Stimulated activated effector memory CD8-positive, alpha-beta T cell treated with anti-CD3 and anti-CD28 coated beads, Interleukin-12 subunit alpha, Interleukin-12 subunit beta, amount 100 ng/mL, for 72 hours (primary cell): ENCODE measurements around the gene CSF1R.

Experiments
- ATAC-seq: fragments of 150-1000 bp; cut with Tn5 transposase; 2 replicates; pipeline ENCODE4 v1.10.0; 2021
- DNase-seq, 2 donors: peaks; one replicate each; pipeline ENCODE4 v3.0.0; 2021 to 2022; ENCODE audit warnings: low spot score in 2 of 2
- H3K27ac Mint-ChIP-seq: one replicate; pipeline ENCODE4 v1.8.0; 2022; ENCODE audit warnings: mild to moderate bottlenecking, mixed read lengths
- H3K36me3 Mint-ChIP-seq: one replicate; pipeline ENCODE4 v1.8.0; 2022; ENCODE audit warnings: mild to moderate bottlenecking, mixed read lengths
- H3K4me1 Mint-ChIP-seq: one replicate; pipeline ENCODE4 v1.8.0; 2022; ENCODE audit warnings: mixed read lengths
- H3K4me3 Mint-ChIP-seq: one replicate; pipeline ENCODE4 v1.8.0; 2022; ENCODE audit warnings: mild to moderate bottlenecking, mixed read lengths
- H3K9me3 Mint-ChIP-seq: one replicate; pipeline ENCODE4 v1.8.0; 2022; ENCODE audit warnings: mixed read lengths

CSF1R gene

GRCh38 chr5:150113047-150113744 is 26.8 kb upstream of the CSF1R start:
- Mint-ChIP-seq H3K4me1 (no peaks in the 10 kb centered on the region), H3K27ac (no peak overlapping the region), H3K9me3 (no peaks in the 10 kb centered on the region), H3K4me3 (no peak overlapping the region), H3K36me3 (no peaks in the 10 kb centered on the region)
- DNase-seq (no peak), ATAC-seq (no peak)

- no peaks in the 10 kb centered on the region for H3K4me1 Mint-ChIP-seq
- H3K27ac Mint-ChIP-seq, result no peak overlapping the region
- no peak for ATAC-seq
- H3K9me3 Mint-ChIP-seq, result no peaks in the 10 kb centered on the region
- H3K4me3 Mint-ChIP-seq, result no peak overlapping the region
- no peaks in the 10 kb centered on the region for H3K36me3 Mint-ChIP-seq
- no peak for DNase-seq
Observed at GRCh38 chr5:150112201-150113046, 26.1 kb upstream of the CSF1R start.

GRCh38 chr5:150111122-150111521 is 24.8 kb upstream of the CSF1R start:
- peak in 1 of 2 donors; percentile 20 for DNase-seq
- ATAC-seq, result no peak
- H3K4me1 Mint-ChIP-seq, result no peaks in the 10 kb centered on the region
- no peaks in the 10 kb centered on the region for H3K36me3 Mint-ChIP-seq
- H3K9me3 Mint-ChIP-seq, result no peaks in the 10 kb centered on the region
- H3K27ac Mint-ChIP-seq, result no peak overlapping the region
- no peak overlapping the region for H3K4me3 Mint-ChIP-seq

- no peak overlapping the region for H3K27ac Mint-ChIP-seq
- H3K4me3 Mint-ChIP-seq, result no peak overlapping the region
- DNase-seq (peak in 1 of 2 donors; percentile 20), ATAC-seq (no peak)
- no peaks in the 10 kb centered on the region for H3K4me1 Mint-ChIP-seq
- no peaks in the 10 kb centered on the region for H3K36me3 Mint-ChIP-seq
- H3K9me3 Mint-ChIP-seq, result no peaks in the 10 kb centered on the region
Observed at GRCh38 chr5:150109921-150110320, 23.6 kb upstream of the CSF1R start.

- DNase-seq, result peak in 1 of 2 donors; percentile 36
- ATAC-seq, result no peak
- Mint-ChIP-seq H3K27ac (no peak overlapping the region), H3K9me3 (no peaks in the 10 kb centered on the region), H3K36me3 (no peaks in the 10 kb centered on the region), H3K4me3 (no peak overlapping the region), H3K4me1 (no peaks in the 10 kb centered on the region)
Observed at GRCh38 chr5:150108711-150109514, 22.6 kb upstream of the CSF1R start.

- no peaks in the 10 kb centered on the region for H3K9me3 Mint-ChIP-seq
- no peak overlapping the region for H3K4me3 Mint-ChIP-seq
- H3K36me3 Mint-ChIP-seq, result no peaks in the 10 kb centered on the region
- DNase-seq, result peak in 1 of 2 donors; percentile 32
- H3K4me1 Mint-ChIP-seq, result no peaks in the 10 kb centered on the region
- no peak for ATAC-seq
- no peak overlapping the region for H3K27ac Mint-ChIP-seq
Observed at GRCh38 chr5:150107909-150108447, 21.6 kb upstream of the CSF1R start.

- no peaks in the 10 kb centered on the region for H3K4me1 Mint-ChIP-seq
- no peak overlapping the region for H3K4me3 Mint-ChIP-seq
- no peak overlapping the region for H3K27ac Mint-ChIP-seq
- no peak for ATAC-seq
- DNase-seq, result peak in 1 of 2 donors; percentile 36
- no peaks in the 10 kb centered on the region for H3K36me3 Mint-ChIP-seq
- H3K9me3 Mint-ChIP-seq, result no peaks in the 10 kb centered on the region
Observed at GRCh38 chr5:150106674-150107426, 20.5 kb upstream of the CSF1R start.

- peak in 1 of 2 donors; percentile 38 for DNase-seq
- H3K4me1 Mint-ChIP-seq, result no peaks in the 10 kb centered on the region
- no peaks in the 10 kb centered on the region for H3K9me3 Mint-ChIP-seq
- no peaks in the 10 kb centered on the region for H3K36me3 Mint-ChIP-seq
- no peak overlapping the region for H3K27ac Mint-ChIP-seq
- no peak overlapping the region for H3K4me3 Mint-ChIP-seq
- no peak for ATAC-seq
Observed at GRCh38 chr5:150105928-150106615, 19.7 kb upstream of the CSF1R start.

- ATAC-seq, result no peak
- no peaks in the 10 kb centered on the region for H3K4me1 Mint-ChIP-seq
- DNase-seq, result no peak
- no peak overlapping the region for H3K4me3 Mint-ChIP-seq
- no peaks in the 10 kb centered on the region for H3K9me3 Mint-ChIP-seq
- H3K27ac Mint-ChIP-seq, result no peak overlapping the region
- no peaks in the 10 kb centered on the region for H3K36me3 Mint-ChIP-seq
Observed at GRCh38 chr5:150104550-150104870, 18.2 kb upstream of the CSF1R start.

GRCh38 chr5:150103678-150104549 is 17.6 kb upstream of the CSF1R start:
- Mint-ChIP-seq H3K4me1 (no peaks in the 10 kb centered on the region), H3K9me3 (no peaks in the 10 kb centered on the region), H3K36me3 (no peaks in the 10 kb centered on the region), H3K4me3 (no peak overlapping the region), H3K27ac (no peak overlapping the region)
- ATAC-seq, result no peak
- peak in 1 of 2 donors; percentile 42 for DNase-seq

- peak in 1 of 2 donors; percentile 13 for DNase-seq
- H3K27ac Mint-ChIP-seq, result no peak overlapping the region
- no peaks in the 10 kb centered on the region for H3K36me3 Mint-ChIP-seq
- H3K9me3 Mint-ChIP-seq, result no peaks in the 10 kb centered on the region
- H3K4me1 Mint-ChIP-seq, result no peaks in the 10 kb centered on the region
- ATAC-seq, result no peak
- no peak overlapping the region for H3K4me3 Mint-ChIP-seq
Observed at GRCh38 chr5:150101023-150101422, 14.7 kb upstream of the CSF1R start.

- Mint-ChIP-seq H3K9me3 (no peaks in the 10 kb centered on the region), H3K36me3 (no peaks in the 10 kb centered on the region), H3K4me1 (no peaks in the 10 kb centered on the region), H3K27ac (no peak overlapping the region), H3K4me3 (no peak overlapping the region)
- ATAC-seq, result no peak
- no peak for DNase-seq
Observed at GRCh38 chr5:150097152-150097551, 10.8 kb upstream of the CSF1R start.

- DNase-seq (peak in 1 of 2 donors; percentile 43), ATAC-seq (peak; percentile 74)
- no peaks in the 10 kb centered on the region for H3K9me3 Mint-ChIP-seq
Observed at GRCh38 chr5:150092159-150092787, 5.9 kb upstream of the CSF1R start.

More at GRCh38 chr5:150092159-150092787, 5.9 kb upstream of the CSF1R start:
- no peak overlapping the region for H3K4me3 Mint-ChIP-seq
- H3K27ac Mint-ChIP-seq, result no peak overlapping the region
- no peaks in the 10 kb centered on the region for H3K4me1 Mint-ChIP-seq
- no peaks in the 10 kb centered on the region for H3K36me3 Mint-ChIP-seq
